Gastrocnemius medialis (tissue), 4 donors: ENCODE results near the gene HGFAC.

Experiments
- POLR2A ChIP-seq, 2 donors: fragments of 450-650 bp; IDR thresholded peaks; one replicate each; pipeline ENCODE4 v1.6.1; 2017; ENCODE audit warnings: antibody characterized with exemption in 2 of 2, mild to moderate bottlenecking in 2 of 2, moderate library complexity in 2 of 2
- TF ChIP-seq, protein P1 (sequence below), 5 experiments: fragments of 450-650 bp in 3 of 5; fragments of 200-600 bp in 2 of 5; sonication (generic) in 2 of 5; IDR thresholded peaks in 4 of 5; conservative IDR thresholded peaks in 1 of 5; 1 replicate in 4 of 5; 2 replicates in 1 of 5; pipeline ENCODE4 v1.5.1; 2016 to 2019; ENCODE audit warnings: antibody characterized with exemption in 5 of 5, mild to moderate bottlenecking in 3 of 5, moderate library complexity in 3 of 5

DNA sequence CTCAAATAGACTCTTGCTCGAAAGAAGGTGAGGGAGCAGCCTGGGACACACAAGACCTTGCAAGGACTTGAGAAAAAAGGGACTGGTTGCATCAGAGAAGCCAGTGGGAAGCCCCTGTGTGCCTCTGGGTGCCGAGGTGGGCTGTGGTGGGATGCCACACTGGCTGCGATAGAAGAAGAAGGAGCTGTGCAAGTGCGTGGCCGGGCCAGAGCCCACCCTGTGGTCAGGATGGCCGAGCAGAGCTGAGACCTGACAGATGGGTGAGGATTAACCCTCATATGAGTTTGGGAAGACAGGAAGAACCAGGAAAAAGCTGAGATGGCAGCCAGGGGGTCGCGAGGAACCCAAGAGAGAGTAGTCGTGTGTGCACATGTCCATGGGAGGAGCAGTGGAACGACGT lies 44.6 kb upstream of the HGFAC start:
- TF ChIP-seq, protein P1, sequence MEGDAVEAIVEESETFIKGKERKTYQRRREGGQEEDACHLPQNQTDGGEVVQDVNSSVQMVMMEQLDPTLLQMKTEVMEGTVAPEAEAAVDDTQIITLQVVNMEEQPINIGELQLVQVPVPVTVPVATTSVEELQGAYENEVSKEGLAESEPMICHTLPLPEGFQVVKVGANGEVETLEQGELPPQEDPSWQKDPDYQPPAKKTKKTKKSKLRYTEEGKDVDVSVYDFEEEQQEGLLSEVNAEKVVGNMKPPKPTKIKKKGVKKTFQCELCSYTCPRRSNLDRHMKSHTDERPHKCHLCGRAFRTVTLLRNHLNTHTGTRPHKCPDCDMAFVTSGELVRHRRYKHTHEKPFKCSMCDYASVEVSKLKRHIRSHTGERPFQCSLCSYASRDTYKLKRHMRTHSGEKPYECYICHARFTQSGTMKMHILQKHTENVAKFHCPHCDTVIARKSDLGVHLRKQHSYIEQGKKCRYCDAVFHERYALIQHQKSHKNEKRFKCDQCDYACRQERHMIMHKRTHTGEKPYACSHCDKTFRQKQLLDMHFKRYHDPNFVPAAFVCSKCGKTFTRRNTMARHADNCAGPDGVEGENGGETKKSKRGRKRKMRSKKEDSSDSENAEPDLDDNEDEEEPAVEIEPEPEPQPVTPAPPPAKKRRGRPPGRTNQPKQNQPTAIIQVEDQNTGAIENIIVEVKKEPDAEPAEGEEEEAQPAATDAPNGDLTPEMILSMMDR (IDR thresholded peaks at IDR 0.05 in 4 of 5, conservative IDR thresholded peaks at IDR 0.05 in 1 of 5): no peak
- TF ChIP-seq POLR2A (IDR thresholded peaks at IDR 0.05): no peak
